SU-DHL-6 (cell line): Measurements from ENCODE around the gene GREM2.

Source experiments
- EZH2phosphoT487 ChIP-seq: fragments of 200-600 bp; sonication (generic), shearing (Covaris generic); conservative IDR thresholded peaks from 2 replicates; pipeline ENCODE4 v1.6.1; 2018; ENCODE audit warnings: mild to moderate bottlenecking, antibody characterized with exemption, low read length, moderate library complexity, mixed read lengths
- TF ChIP-seq, protein P1 (sequence below): fragments of 200-600 bp; sonication (generic); IDR thresholded peaks from one replicate; pipeline ENCODE4 v1.5.1; 2017; ENCODE audit warnings: antibody characterized with exemption, mild to moderate bottlenecking, low read length, moderate library complexity; ENCODE audit not compliant: insufficient read depth, poor library complexity, severe bottlenecking

GRCh38 chr1:240612811-240613210 is 856 bp upstream of the GREM2 start:
- TF ChIP-seq, protein P1, sequence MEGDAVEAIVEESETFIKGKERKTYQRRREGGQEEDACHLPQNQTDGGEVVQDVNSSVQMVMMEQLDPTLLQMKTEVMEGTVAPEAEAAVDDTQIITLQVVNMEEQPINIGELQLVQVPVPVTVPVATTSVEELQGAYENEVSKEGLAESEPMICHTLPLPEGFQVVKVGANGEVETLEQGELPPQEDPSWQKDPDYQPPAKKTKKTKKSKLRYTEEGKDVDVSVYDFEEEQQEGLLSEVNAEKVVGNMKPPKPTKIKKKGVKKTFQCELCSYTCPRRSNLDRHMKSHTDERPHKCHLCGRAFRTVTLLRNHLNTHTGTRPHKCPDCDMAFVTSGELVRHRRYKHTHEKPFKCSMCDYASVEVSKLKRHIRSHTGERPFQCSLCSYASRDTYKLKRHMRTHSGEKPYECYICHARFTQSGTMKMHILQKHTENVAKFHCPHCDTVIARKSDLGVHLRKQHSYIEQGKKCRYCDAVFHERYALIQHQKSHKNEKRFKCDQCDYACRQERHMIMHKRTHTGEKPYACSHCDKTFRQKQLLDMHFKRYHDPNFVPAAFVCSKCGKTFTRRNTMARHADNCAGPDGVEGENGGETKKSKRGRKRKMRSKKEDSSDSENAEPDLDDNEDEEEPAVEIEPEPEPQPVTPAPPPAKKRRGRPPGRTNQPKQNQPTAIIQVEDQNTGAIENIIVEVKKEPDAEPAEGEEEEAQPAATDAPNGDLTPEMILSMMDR, result no peak
- no peak for TF ChIP-seq EZH2phosphoT487
